IMR-90 (cell line): ENCODE measurements around the gene NDUFS5. TPM values are rescaled to one million over a fixed set of nuclear protein-coding genes. Genes with fewer than 3 reads are reported as not detected.

ENCODE experiments used
- ATAC-seq: fragments of 200-7000 bp; cut with Tn5 transposase; 2 replicates; pipeline ENCODE4 v1.9.1; 2020; ENCODE audit warnings: low read depth, mild to moderate bottlenecking, moderate library complexity
- BruUV-seq: library from RNA; stranded (reverse); fragments of 400-500 nt; replicated peaks from 2 replicates; lab custom pipeline; 2021; lab: Mats Ljungman, UMichigan
- CTCF ChIA-PET: fragments of 300-600 bp; formaldehyde crosslinking; extraction: SDS; loops from one replicate; lab custom pipeline; 2021; ENCODE audit warnings: antibody characterized with exemption; lab: Yijun Ruan, JAX
- POLR2A ChIA-PET: fragments of 300-600 bp; sonication (Branson Sonifier 250); formaldehyde crosslinking; loops from one replicate; lab custom pipeline; 2022; ENCODE audit warnings: antibody characterized with exemption; ENCODE audit not compliant: unreplicated experiment; lab: Charles Lee
- DNase-seq: peaks from one replicate; pipeline ENCODE4 v3.0.0; 2013
- H2AFZ ChIP-seq: replicated peaks from 2 replicates; pipeline ENCODE3; 2013; ENCODE audit warnings: low read length, mild to moderate bottlenecking; ENCODE audit not compliant: poor library complexity
- H2AK5ac ChIP-seq: 2 replicates; pipeline ENCODE4 v1.6.1; 2013; ENCODE audit warnings: low read depth, low read length, inconsistent platforms
- H2AK9ac ChIP-seq: replicated peaks from 2 replicates; pipeline ENCODE3; 2013; ENCODE audit warnings: mild to moderate bottlenecking, low read depth, low read length, moderate library complexity; ENCODE audit not compliant: poor library complexity
- H2BK120ac ChIP-seq: 2 replicates; pipeline ENCODE4 v1.6.1; 2013; ENCODE audit warnings: low read depth, low read length, inconsistent platforms
- H2BK15ac ChIP-seq: 3 replicates; pipeline ENCODE4 v1.6.1; 2013; ENCODE audit warnings: low read depth, low read length, inconsistent platforms
- H2BK20ac ChIP-seq: 2 replicates; pipeline ENCODE4 v1.6.1; 2013; ENCODE audit warnings: low read depth, mild to moderate bottlenecking, inconsistent platforms, low read length, moderate library complexity
- H2BK5ac ChIP-seq: 2 replicates; pipeline ENCODE4 v1.6.1; 2013; ENCODE audit warnings: mild to moderate bottlenecking, low read depth, low read length, inconsistent platforms; ENCODE audit not compliant: poor library complexity, severe bottlenecking
- H3K14ac ChIP-seq: replicated peaks from 2 replicates; pipeline ENCODE4 v1.6.1; 2013; ENCODE audit warnings: low read depth, low read length, inconsistent platforms
- H3K18ac ChIP-seq: 2 replicates; pipeline ENCODE4 v1.6.1; 2013; ENCODE audit warnings: low read depth, low read length, control low read depth
- H3K23ac ChIP-seq: 2 replicates; pipeline ENCODE4 v1.6.1; 2013; ENCODE audit warnings: low read depth, low read length, inconsistent platforms
- H3K27ac ChIP-seq: 2 replicates; pipeline ENCODE4 v1.5.1; 2013; ENCODE audit warnings: mild to moderate bottlenecking, control low read depth, low read length; ENCODE audit not compliant: insufficient read depth
- H3K27me3 ChIP-seq: 2 replicates; pipeline ENCODE4 v1.6.1; 2013; ENCODE audit warnings: low read length; ENCODE audit not compliant: control insufficient read depth, insufficient read depth
- H3K36me3 ChIP-seq: 2 replicates; pipeline ENCODE4 v1.6.1; 2013; ENCODE audit warnings: low read length, mixed read lengths; ENCODE audit not compliant: control insufficient read depth, insufficient read depth
- H3K4ac ChIP-seq: 2 replicates; pipeline ENCODE4 v1.6.1; 2013; ENCODE audit warnings: low read depth, low read length, inconsistent platforms
- H3K4me1 ChIP-seq: 2 replicates; pipeline ENCODE4 v1.6.1; 2013; ENCODE audit warnings: low read length, mixed read lengths; ENCODE audit not compliant: control insufficient read depth, insufficient read depth
- H3K4me2 ChIP-seq: 2 replicates; pipeline ENCODE4 v1.6.1; 2013; ENCODE audit warnings: low read depth, mild to moderate bottlenecking, control low read depth, low read length, moderate library complexity
- H3K4me3 ChIP-seq: 2 replicates; pipeline ENCODE4 v1.5.1; 2013; ENCODE audit warnings: low read depth, mild to moderate bottlenecking, control low read depth, low read length, moderate library complexity; ENCODE audit not compliant: insufficient read depth
- H3K56ac ChIP-seq: 2 replicates; pipeline ENCODE4 v1.6.1; 2013; ENCODE audit warnings: low read length, inconsistent platforms; ENCODE audit not compliant: insufficient read depth; ENCODE audit errors: extremely low read depth
- H3K79me1 ChIP-seq, 2 experiments: 2 replicates each; pipeline ENCODE4 v1.6.1; 2013; ENCODE audit warnings: low read length in 2 of 2, inconsistent platforms in 1 of 2, low read depth in 1 of 2
- H3K9ac ChIP-seq: 2 replicates; pipeline ENCODE4 v1.6.1; 2013; ENCODE audit warnings: low read depth, low read length, control low read depth
- H3K9me1 ChIP-seq: 2 replicates; pipeline ENCODE4 v1.6.1; 2013; ENCODE audit warnings: low read length, inconsistent platforms; ENCODE audit not compliant: insufficient read depth
- H3K9me3 ChIP-seq: 2 replicates; pipeline ENCODE4 v1.6.1; 2013; ENCODE audit warnings: low read length; ENCODE audit not compliant: control insufficient read depth, insufficient read depth
- H4K20me1 ChIP-seq: 2 replicates; pipeline ENCODE4 v1.6.1; 2013; ENCODE audit warnings: low read length, inconsistent platforms; ENCODE audit not compliant: insufficient read depth
- H4K5ac ChIP-seq: 2 replicates; pipeline ENCODE4 v1.6.1; 2013; ENCODE audit warnings: mild to moderate bottlenecking, low read depth, low read length, control low read depth
- H4K8ac ChIP-seq, 2 experiments: 2 replicates each; pipeline ENCODE4 v1.6.1; 2013; ENCODE audit warnings: low read depth in 2 of 2, low read length in 2 of 2, control low read depth in 1 of 2, inconsistent platforms in 1 of 2
- H4K91ac ChIP-seq: 2 replicates; pipeline ENCODE4 v1.6.1; 2013; ENCODE audit warnings: low read depth, low read length, inconsistent platforms; ENCODE audit not compliant: insufficient read depth
- BHLHE40 ChIP-seq: fragments of 150-350 bp; IDR thresholded peaks from 2 replicates; pipeline ENCODE4 v1.6.1; 2016; ENCODE audit warnings: mild to moderate bottlenecking, low read depth, low read length
- CEBPB ChIP-seq: IDR thresholded peaks from 2 replicates; pipeline ENCODE4 v1.6.1; 2012; ENCODE audit warnings: low read depth, low read length, improper control_type of control experiment
- CHD1 ChIP-seq: IDR thresholded peaks from 2 replicates; pipeline ENCODE4 v1.6.1; 2012; ENCODE audit warnings: low read depth, low read length, improper control_type of control experiment
- FOS ChIP-seq: fragments of 150-350 bp; IDR thresholded peaks from 2 replicates; pipeline ENCODE4 v1.6.1; 2016; ENCODE audit warnings: low read depth, low read length
- MAFK ChIP-seq: IDR thresholded peaks from 2 replicates; pipeline ENCODE4 v1.6.1; 2012; ENCODE audit warnings: low read depth, low read length, improper control_type of control experiment
- MXI1 ChIP-seq: IDR thresholded peaks from 2 replicates; pipeline ENCODE4 v1.6.1; 2012; ENCODE audit warnings: low read depth, mild to moderate bottlenecking, low read length, moderate library complexity, borderline replicate concordance
- NFE2L2 ChIP-seq: fragments of 150-350 bp; IDR thresholded peaks from 2 replicates; pipeline ENCODE4 v1.6.1; 2016; ENCODE audit warnings: low read depth, mild to moderate bottlenecking, low read length
- RCOR1 ChIP-seq: IDR thresholded peaks from 2 replicates; pipeline ENCODE4 v1.6.1; 2012; ENCODE audit warnings: mild to moderate bottlenecking, low read length, improper control_type of control experiment; ENCODE audit not compliant: insufficient replicate concordance
- RFX5 ChIP-seq: IDR thresholded peaks from 2 replicates; pipeline ENCODE4 v1.8.0; 2012; ENCODE audit warnings: low read depth, mild to moderate bottlenecking, low read length, moderate library complexity
- SMC3 ChIP-seq: fragments of 150-350 bp; IDR thresholded peaks from 2 replicates; pipeline ENCODE4 v1.6.1; 2016; ENCODE audit warnings: low read depth, mild to moderate bottlenecking, antibody characterized with exemption, low read length, moderate library complexity
- WGBS, 2 experiments: methylation state at CpG; one replicate each; pipeline versions ENCODE4 v1.1.5 to v1.1.7; 2013; ENCODE audit warnings: missing lambda C conversion rate in 2 of 2; ENCODE audit not compliant: insufficient read length in 1 of 2; ENCODE audit errors: extremely low coverage in 2 of 2; 5-methylcytosine and 5-hydroxymethylcytosine counted together
- dilution Hi-C: fragments of 300-500 bp; cut with HindIII; formaldehyde crosslinking; loops from one replicate; pipeline ENCODE4 v1.14.3; 2018; ENCODE audit warnings: low sequenced_read_pairs; ENCODE audit not compliant: unreplicated experiment
- in situ Hi-C: fragments of 300-500 bp; cut with MboI; formaldehyde crosslinking; loops from 3 replicates; pipeline ENCODE4 v1.14.3; 2019; ENCODE audit warnings: low sequenced_read_pairs, inconsistent platforms, mixed read lengths
- intact Hi-C: fragments of 100-400 bp; cut with micrococcal nuclease; formaldehyde crosslinking; loops from 2 replicates; pipeline ENCODE4 v1.10.0; 2022
- polyA plus RNA-seq, 3 experiments: library from polyadenylated mRNA; depleted of rRNA; stranded (reverse); fragments of >200 nt; gene quantifications; 2 replicates each; pipeline ENCODE4 v1.2.3, GENCODE V29; 2012; ENCODE audit warnings: low replicate concordance in 1 of 3
- total RNA-seq: library from RNA; depleted of rRNA; stranded (reverse); fragments of >200 nt; gene quantifications from 2 replicates; pipeline ENCODE4 v1.2.3, GENCODE V29; 2012
- TF ChIP-seq, protein P1 (sequence below): fragments of 150-350 bp; IDR thresholded peaks from 2 replicates; pipeline ENCODE4 v1.6.1; 2016; ENCODE audit warnings: low read depth, mild to moderate bottlenecking, low read length, moderate library complexity, borderline replicate concordance

NDUFS5 gene
- total and polyA plus RNA-seq, 2 of the 4 experiments (the other 2 are of a cell fraction), result 645 to 1,092 TPM

DNA sequence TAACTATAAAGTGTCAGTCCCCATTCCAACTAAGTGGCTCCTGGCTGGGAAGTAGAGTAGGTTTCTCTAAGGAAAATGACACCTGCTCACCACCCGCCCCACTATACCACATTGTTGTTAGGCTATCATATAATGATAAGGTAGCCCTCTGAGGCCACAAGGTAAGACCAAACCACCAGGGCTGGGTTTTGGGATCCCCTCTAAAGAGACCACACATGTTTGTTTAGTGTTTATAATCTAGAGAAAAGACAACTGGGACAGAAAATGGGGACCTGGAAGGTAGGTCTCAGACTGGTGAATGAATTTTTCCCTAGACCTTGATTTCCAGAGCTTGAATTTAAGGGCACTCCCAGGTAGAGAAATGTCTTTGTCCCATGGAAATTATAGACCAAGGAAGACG is 19.9 kb upstream of the NDUFS5 start:
- no peak for DNase-seq
- WGBS, 2 experiments, result no CpG with 5 or more reads among the region's 2 CpGs
- Histone ChIP-seq H3K27me3 (no peaks in the 10 kb centered on the region), H4K5ac (no peak overlapping the region), H3K9me1 (peaks cover 3% of the 10 kb centered on the region; the same call in 1 of the 2 replicates), H2BK15ac (no peak overlapping the region), H4K91ac (no peak overlapping the region), H2AK9ac (no peak overlapping the region), H2AFZ (no peak overlapping the region), H3K79me1 (peaks cover 25 to 26% of the 10 kb centered on the region in 2 experiments), H2BK120ac (no peak overlapping the region), H2BK5ac (no peak overlapping the region), H3K14ac (no peak overlapping the region), H3K4ac (no peak overlapping the region), H3K9ac (no peak overlapping the region), H3K23ac (no peak overlapping the region), H3K56ac (no peak overlapping the region), H3K4me1 (peaks cover 3% of the 10 kb centered on the region; the same call in 1 of the 2 replicates), H3K4me2 (no peak overlapping the region), H3K27ac (no peak overlapping the region), H3K9me3 (no peaks in the 10 kb centered on the region), H4K20me1 (peaks cover 4% of the 10 kb centered on the region), H3K36me3 (peaks cover 54% of the 10 kb centered on the region), H3K4me3 (no peak overlapping the region), H3K18ac (no peak overlapping the region), H4K8ac (no peak overlapping the region), H2AK5ac (no peak overlapping the region), H2BK20ac (no peak overlapping the region)
- dilution Hi-C loops (no loop called here), in situ Hi-C loops (loop anchor here (25.0 kb wide), 1 partner anchor 994 kb away; the partner anchor contains the start of genes FHL3 and UTP11), intact Hi-C loops (no loop called here)
- ChIA-PET POLR2A (no interaction called here), CTCF (no interaction called here)
- TF ChIP-seq MXI1, result no peak
- no peak for TF ChIP-seq SMC3
- TF ChIP-seq RCOR1, result no peak
- TF ChIP-seq CEBPB, result no peak
- no peak for TF ChIP-seq MAFK
- TF ChIP-seq FOS, result no peak
- TF ChIP-seq, protein P1, sequence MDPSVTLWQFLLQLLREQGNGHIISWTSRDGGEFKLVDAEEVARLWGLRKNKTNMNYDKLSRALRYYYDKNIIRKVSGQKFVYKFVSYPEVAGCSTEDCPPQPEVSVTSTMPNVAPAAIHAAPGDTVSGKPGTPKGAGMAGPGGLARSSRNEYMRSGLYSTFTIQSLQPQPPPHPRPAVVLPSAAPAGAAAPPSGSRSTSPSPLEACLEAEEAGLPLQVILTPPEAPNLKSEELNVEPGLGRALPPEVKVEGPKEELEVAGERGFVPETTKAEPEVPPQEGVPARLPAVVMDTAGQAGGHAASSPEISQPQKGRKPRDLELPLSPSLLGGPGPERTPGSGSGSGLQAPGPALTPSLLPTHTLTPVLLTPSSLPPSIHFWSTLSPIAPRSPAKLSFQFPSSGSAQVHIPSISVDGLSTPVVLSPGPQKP, result no peak
- no peak for TF ChIP-seq BHLHE40
- TF ChIP-seq RFX5, result no peak
- no peak for TF ChIP-seq NFE2L2
- TF ChIP-seq CHD1, result no peak
- no TSS peak for BruUV-seq
- ATAC-seq, result no peak
